GM19324 (cell line): ENCODE results near the gene PIK3R5.
"Not testable (repeated sequence)": the region's sequence is repeated elsewhere in the genome, so short reads cannot be mapped to it uniquely, and the experiment has no call there.

Experiments used
- ATAC-seq: cut with Tn5 transposase; IDR thresholded peaks from one replicate; pipeline ENCODE4 v1.9.1; 2021; ENCODE audit warnings: mild to moderate bottlenecking, moderate library complexity; ENCODE audit not compliant: unreplicated experiment, low FRiP score

Gene PIK3R5

DNA sequence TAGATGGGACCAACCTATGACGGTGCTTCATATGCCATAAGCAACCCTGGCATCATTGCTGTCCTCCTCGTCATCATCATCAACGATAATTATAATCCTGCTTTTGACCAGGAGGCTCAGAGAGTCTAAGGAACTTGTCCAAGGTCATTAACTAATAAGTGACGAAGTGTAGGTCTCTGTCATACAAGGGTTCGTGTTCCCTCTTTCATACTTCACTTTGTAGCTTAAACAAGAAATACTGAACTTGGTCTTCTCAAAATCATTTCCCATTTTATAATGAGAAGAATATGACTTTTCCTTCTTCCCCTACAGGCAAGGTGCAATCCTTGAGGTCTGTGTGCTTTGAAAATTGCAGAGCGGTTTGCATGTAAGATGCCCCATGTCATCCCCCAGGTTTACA is 66.9 kb downstream of the PIK3R5 start:
- no peak for ATAC-seq

DNA sequence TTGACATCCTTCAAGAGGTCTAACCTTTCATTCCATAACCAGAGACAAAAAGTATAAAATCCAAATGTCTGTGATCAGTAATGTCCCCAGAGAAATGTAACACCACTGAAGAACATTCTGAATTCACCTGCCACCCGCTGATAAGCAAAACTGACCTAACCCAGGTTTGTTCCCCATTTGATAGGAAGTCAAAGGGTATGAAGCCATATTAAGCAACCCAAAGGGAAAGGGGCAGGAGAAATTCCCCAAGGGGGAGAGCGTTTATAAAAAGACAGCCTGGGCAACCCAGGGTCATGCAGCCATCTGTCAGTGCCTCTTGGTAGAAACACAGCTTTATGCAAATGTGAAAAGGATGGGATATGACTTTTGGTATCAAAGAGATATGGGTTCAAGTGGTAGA is 67.4 kb downstream of the PIK3R5 start:
- no peak for ATAC-seq

DNA sequence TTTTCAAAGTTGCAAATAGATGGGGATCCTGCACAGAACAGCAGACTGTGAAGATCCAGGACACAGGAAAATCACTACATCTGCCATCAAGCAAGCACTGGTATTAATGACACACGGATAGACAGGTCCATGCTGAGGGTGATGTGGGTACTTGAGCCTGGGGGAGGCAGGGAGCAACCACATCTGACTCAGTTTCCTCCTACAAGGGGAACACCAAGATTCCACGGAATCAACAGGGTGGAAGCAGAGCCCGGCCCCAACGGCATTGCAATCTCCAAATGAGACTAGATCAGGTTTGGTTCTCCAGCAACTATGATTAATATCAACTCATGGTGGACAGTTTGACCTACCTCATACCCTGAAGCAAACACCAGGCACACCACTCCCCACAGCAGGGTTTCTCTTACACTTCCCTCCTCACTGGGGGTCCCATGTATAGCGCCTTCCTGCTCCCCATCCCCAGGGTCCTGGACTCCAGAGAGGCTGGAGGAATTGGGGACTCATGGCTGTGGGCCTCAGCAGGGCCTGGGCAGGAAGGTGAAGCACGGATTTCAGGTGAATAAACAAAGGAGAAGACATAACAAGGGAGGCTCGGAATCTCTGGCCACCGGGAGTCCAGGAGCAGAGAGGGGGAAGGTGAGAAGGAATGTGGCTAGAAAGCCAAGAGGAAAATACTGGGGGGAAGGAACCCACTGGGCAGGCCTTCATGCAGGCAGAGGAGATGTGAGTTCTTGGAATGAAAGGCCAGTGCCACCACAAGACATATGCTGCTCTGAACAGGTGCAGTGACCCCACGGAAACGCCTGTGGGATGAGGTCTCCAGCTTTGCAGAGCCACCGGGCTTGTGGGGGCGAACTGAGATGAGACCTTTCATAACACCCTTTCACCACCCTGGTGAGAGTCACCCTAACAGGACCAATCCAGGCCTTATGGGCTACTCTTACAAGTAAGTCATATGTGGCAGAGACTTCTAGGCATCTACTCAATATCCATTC is 68.6 kb downstream of the PIK3R5 start:
- no peak for ATAC-seq

DNA sequence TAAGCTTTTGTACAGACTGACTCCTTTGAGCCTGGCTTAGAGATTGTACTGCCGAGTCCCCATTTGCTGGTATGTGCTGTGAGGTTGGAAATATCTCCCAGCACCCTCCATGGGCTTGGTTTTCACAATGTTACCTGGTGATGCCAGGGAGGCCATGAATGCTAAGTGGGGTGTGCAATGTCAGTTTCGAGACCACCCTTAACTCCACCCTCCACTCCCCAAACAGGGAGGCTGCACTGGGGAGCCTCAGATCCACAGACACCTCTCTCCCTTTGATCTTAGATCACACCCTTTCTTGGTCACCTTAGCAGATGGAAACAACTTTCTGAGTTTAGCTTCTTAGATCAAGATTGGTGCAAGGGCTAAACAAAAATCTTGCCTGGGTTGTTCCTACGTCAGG is 69.4 kb downstream of the PIK3R5 start:
- ATAC-seq, result no peak

DNA sequence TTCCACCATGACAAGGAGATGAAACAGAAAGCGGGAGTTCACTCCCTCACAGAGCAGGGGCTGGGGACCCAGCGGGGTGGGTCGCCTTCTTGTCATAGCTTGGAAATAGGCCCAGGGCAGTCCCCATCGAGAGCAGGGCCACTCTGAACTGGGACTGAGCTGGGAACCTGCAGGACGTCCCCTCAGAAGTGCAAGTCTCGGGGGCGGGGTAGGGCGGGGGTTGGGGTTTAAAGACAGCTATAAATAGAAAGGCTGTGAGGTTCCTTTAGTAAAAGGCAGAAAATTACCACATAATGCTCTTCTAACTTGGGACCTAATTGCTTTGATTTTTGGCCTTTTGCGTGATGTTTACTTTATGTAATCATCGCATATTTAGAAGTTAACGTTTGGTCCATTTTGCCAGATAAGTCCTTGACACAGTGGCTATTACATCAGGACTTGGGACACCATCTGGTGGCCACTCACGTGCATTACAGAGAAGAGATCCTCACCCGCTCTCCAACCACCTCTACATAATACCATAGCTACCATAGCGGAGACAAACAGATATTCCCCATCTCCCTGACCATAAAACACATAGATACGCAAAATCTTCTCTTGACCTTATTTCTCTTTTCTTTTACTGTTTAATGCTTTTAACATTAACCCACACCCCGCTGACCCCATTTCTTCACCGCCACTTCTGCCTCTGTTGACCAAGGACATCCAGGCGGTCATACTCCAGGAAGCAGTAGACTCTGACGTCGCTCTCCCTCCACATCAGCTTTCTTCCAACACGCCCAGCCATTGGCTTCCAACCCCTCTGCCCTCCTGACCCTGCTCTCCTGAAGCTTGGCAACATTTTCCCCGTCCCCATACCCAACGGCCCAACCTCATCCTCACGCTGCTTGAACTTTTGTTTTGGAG is 70.6 kb downstream of the PIK3R5 start:
- ATAC-seq, result no peak

DNA sequence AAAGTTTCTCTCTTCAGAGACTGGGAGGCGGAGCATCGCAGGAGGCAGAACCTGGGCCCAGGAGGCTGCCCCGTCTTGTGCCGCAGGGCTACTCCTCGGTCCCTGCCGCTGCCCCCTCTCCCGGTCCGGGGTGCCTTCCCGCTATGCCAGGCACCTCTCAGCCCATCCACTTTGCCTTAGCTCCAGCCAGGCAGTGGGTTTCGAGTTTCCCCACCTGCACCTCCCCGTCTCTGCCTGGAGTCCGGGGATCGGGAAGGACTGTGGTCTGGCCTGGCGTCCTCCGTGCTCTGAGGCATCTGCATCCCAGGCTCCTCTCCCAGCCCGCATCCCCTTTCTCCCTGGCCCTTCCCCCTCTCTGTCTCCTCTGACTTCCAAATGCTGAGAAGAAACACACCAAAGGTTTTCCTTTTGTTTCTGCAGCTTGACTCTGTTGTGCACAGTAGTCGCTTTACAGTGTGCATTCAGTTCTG is 71.3 kb downstream of the PIK3R5 start:
- no peak for ATAC-seq

DNA sequence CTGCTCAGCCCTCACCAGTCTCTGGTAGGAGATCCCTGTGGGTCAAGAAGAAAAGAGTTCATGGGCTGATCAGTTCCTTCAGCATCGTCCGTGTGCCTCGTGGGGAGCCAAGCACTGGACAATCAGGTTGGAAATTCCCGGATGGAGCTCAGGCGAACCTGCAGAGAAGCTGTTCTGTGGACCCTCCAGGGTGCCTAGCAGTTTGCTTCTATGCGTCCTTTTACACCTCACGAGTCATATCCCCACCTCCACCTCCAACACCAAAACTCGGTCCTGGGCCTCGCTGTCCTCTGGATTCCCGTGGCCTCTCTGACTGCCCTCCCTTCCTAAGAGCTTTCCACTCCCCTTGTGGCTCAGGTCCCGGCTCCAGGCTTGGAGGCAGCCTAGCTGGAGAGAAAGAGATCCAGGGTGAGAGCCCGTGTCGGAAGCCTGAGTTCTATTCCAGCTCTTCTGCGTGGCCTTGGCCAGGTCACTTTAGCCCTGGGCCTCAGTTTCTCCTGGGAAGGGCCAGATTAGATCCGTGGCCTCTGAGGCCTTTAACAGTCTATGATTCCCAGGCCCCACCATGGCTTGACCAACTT is 71.8 kb downstream of the PIK3R5 start:
- ATAC-seq, result no peak

DNA sequence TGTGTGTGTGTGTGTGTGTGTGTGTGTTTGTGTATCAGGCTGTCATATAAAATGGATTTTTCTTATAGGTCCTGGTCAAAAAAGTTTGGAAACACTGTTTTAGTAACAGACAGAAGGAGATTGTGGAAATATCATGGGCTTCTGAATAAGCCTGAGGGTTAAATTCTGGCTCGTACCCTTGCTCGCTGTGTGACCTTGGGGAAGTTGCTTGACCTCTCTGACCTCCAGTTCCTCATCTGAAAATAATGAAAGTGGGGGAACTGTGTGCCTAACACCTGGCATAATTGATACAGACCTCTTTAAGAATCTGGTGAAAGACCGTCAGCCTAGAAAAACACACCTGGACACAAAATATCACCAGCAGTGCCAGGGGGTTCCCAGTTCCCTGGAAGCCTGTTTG is 72.4 kb downstream of the PIK3R5 start:
- no peak for ATAC-seq

DNA sequence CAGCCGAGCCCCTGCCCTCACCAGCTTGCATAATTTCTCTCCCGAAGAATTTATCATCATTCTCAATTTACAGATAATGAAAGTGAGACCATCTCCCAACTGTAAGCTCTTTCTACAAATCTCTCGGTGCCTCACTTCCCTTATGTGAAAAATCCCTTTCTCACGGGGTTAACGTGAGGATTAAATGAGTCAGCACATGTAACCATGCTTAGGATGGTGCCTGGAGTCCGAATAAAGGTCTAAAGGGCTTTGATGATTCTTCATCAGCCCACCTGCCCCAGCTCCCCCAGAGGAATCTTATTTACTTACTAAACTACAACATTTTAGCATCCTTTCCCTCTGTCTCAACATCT is 73.2 kb downstream of the PIK3R5 start:
- no peak for ATAC-seq

DNA sequence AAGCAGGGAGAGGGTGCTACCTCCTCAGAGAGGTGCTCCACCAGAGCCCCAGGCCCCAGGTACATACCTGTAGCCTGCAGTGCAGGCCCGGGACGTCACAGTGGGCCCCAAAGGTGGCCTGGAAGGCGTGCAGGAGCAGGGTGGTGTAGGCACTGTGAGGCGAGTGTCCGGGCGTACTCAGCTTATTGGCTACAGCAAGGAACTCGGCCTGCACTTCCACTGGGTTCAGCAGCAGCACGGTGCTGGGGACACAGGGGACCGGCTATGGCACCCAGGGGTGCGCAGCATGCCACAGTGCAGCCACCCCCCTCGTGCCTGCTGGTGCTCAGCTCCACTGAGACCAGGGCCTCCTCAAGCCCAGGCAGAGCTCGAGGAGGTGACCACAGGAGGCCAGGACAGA is 74.8 kb downstream of the PIK3R5 start:
- ATAC-seq, result no peak

DNA sequence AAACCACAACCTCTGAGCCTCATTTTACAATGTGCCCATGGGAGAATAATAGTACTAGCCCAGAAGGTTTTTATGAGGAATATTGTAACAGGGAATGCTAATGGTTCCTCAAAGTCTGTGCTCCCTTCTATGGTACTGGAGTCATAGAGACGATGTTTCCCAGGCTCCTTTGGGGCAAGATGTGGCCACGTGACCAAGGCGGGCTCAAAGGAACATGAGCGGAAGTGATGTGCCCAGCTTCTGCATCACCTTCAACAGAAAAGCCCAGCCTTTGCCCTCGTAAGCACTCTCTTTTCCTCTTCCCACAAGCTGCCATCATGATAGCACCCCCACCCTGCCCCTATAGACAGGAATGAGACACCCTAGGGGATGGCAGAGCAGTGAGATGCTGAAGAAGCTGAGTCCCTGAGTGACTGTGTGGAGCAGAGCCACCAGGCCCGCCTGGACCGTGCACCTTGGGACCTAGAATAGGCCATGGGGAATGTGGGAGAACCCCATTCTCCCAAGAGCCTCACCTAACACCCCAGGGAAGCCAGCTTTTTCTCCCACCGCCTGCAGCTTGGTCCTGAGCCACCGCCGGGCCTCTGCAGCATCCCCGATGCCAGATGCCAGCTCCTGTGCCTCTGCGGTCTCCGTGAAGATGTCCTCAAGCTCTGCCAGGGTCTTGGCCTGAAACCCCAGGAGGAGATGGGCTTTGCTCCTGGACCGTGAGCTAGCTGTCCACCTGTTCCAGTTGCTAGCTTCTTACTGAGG is 75.9 kb downstream of the PIK3R5 start:
- ATAC-seq, result no peak

DNA sequence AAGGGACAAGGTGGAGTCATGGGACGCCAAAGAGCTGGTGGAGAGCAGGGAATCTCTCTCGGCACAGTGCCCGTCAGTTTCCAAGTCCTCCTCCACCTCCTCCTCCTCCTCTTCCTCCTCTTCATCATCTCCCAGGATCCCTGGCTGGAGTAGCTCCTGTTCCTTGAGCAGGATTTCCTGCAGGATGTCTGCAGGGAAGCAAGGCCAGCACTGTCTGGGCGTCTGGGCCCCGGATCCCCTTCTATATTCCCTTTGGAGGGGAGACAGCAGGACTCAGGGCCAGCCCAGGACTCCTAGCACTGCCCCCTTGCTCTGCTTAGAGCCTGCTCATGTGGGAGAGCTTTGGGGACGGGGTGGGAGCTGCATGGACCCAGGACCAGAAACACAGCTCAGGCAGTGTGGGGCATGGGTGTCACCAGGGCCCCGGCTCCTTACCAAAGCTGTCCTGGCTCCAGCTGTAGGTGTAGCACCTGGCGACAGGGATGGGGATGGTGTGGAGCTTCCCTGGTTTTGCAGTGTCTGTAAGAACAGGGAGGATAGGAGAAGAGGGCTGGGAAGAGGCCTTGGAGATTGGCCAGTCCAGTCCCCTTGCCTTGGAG is 76.7 kb downstream of the PIK3R5 start:
- no peak for ATAC-seq

DNA sequence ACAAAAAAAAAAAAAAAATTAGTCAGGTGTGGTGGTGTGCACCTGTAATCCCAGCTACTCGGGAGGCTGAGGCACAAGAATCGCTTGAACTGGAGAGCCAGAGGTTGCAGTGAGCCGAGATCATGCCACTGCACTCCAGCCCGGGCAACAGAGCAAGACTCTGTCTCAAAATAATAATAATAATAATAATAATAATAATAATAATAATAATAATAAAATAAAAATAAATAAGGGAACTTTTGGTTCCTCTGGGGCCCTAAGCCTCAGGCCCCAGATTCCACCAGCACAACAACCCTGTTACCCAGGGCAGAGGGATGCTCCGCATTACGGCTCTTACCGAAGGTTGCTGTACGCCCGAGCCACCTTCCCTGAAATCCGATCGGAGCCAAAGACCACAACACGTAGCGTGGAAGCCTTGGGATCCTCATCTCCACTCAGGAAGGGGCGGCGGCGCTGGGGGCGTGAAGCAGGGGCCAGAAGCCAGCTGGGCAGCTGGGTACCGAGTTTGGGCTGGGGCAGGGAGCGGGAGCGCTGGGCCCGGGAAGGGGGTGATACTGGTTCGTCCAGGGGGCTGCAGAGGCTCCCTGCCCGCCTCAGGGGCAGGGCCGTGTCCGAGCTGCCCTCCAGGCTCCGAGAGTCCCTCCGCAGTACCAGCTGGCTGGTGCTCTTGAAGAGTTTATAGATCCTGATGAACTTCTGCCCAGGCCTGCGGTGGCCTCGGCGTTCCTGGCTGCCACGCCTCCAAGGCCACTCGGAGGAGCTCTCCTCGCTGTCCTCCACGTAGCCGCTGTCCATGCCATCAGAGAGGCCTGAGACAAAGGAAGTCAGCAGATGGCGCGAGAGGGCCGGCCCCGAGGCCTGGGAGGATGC is 77.4 kb downstream of the PIK3R5 start:
- no peak for ATAC-seq

DNA sequence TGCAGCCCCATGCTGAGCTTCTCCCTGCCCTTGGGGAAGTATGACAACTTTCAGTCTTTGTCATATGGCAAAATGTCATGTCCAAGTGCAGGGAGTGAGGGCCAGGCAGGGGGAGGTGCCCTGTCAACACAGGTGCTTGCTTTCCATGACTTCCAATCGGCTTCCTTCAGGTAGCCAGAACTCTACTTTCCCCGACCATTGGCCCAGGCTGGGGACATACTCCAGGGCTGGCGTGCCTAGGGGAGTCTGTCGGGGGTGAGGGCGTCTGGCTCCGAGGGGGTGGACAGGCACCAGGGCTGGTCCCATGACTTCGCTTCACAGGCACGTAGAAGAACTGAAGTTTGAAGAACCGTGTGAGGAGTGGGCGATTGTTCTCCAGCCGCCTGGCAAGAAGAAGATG is 78.2 kb downstream of the PIK3R5 start:
- ATAC-seq, result no peak

DNA sequence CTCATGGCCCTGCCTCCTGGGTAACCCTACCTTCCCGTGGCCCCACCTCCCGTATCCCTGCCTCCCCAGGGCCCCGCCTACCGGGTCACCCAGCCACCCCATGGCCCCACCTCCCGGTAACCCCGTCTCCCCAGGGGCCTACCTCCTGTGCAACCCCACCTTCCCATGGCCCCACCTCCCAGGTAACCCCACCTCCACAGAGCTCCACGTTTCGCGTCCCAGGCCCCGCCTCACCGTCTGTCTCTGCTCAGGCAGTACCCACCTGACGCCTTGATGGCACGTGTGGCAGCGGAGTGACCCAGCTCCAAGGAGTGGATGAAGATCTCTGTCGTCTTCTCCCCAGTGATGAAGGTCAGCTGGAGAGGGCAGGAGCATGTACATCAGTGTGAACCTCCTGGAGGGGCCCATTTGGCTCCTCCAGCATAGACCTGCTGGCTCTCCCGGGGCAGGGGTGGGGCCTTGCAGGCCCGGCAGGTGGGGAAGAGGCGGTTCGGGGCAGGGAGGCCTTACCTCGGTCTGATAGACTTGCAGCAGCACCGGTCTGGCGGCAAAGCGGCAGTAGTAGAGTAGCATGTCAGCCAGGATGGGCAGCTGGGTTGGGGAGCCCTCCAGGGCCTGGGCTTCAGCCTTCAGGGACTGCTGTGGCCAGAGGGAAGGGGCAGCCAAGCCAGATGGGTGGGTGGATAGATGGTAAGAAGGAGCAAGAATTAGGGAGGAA is 79.4 kb downstream of the PIK3R5 start:
- ATAC-seq, result no peak

DNA sequence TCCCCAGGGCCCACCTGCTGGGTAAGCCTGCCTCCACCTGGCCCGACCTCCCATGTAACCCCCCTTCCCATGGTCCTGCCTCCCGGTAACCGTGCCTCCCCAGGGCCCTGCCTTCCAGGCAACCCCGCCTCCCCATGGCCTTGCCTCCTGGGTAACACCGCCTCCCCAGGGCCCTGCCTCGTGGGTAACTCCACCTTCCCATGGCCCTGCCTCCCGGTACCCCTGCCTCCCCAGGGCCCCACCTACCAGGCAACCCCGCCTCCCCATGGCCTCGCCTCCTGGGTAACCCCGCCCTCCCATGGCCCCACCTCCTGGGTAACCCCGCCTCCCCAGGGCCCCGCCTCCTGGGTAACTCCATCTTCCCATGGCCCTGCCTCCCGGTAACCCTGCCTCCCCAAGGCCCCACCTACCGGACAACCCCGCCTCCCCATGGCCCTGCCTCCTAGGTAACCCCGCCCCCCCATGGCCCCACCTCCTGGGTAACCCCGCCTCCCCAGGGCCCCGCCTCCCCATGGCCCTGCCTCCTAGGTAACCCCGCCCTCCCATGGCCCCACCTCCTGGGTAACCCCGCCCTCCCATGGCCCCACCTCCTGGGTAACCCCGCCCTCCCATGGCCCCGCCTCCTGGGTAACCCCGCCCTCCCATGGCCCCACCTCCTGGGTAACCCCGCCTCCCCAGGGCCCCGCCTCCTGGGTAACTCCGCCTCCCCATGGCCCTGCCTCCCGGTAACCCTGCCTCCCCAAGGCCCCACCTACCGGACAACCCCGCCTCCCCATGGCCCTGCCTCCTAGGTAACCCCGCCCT is 80.1 kb downstream of the PIK3R5 start:
- ATAC-seq, result not testable (repeated sequence)

DNA sequence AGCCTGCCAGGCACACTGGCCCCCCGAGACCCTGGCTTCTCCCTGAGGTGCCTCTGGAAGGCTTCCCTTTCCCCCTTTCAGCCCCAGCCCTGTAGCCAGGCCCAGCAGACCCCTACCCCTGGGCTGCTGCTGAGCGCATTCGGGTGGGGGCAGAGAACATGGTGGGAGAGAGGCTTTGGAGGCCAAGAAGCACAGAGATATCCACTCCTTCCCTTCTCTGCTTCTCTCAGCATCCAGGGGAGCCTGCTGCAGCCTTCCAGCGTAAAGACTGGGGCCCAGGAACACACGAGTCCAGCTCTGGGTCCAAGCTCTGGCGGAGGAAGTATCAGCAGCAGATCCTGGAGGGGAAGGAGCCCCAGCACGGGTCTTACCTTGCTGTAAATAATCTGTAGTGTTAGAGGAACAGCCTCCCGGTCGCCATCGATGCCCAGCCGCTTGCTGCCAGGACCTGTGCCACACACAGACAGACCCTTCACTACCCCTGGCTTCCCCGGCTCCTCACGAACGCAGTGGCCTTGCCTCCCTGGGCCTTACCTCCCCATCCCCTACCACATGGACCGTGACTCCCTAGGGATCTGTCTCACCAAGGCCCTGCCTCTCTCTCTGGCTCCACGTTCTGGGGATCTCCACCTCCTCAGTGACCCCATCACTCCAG is 81.0 kb downstream of the PIK3R5 start:
- ATAC-seq, result no peak
